HCT116 (cell line): Measurements from ENCODE around the gene SEC31B. TPM values are rescaled to one million over a fixed set of nuclear protein-coding genes. Genes with fewer than 3 reads are reported as not detected.
A peak's percentile ranks its signal among the peaks of the same experiment; 100 is the strongest.

Experiments used
- ATAC-seq: fragments of 200-7000 bp; cut with Tn5 transposase; 2 replicates; pipeline ENCODE4 v1.9.1; 2020; ENCODE audit warnings: mild to moderate bottlenecking, moderate library complexity
- BruUV-seq: library from RNA; stranded (reverse); fragments of 400-500 nt; replicated peaks from 2 replicates; lab custom pipeline; 2021; lab: Mats Ljungman, UMichigan
- CTCF ChIA-PET: fragments of 300-600 bp; sonication (Branson Sonifier 250); formaldehyde crosslinking; loops from one replicate; lab custom pipeline; 2021; ENCODE audit warnings: antibody characterized with exemption; lab: Charles Lee
- POLR2A ChIA-PET: fragments of 300-600, 350-600 bp; sonication (Branson Sonifier 250); formaldehyde crosslinking; loops from one replicate; lab custom pipeline; 2021; ENCODE audit warnings: antibody characterized with exemption; lab: Charles Lee
- RAD21 ChIA-PET, 2 experiments: fragments of 300-600 bp; sonication (Branson Sonifier 250); formaldehyde crosslinking; loops; one replicate each; lab custom pipeline; 2023; ENCODE audit warnings: low total read pairs in 2 of 2; ENCODE audit not compliant: uncharacterized antibody in 2 of 2, unreplicated experiment in 2 of 2, low non-redundant PET in 1 of 2; lab: Charles Lee
- DNase-seq: peaks from one replicate; pipeline ENCODE4 v3.0.0-alpha.2; 2010; ENCODE audit warnings: low read depth, low spot score
- H2AFZ ChIP-seq: fragments of 200-600 bp; shearing (Covaris generic), sonication (generic); 2 replicates; pipeline ENCODE4 v1.6.1; 2017; ENCODE audit warnings: low read depth, mixed run types, mixed read lengths, antibody characterized with exemption, low read length; ENCODE audit not compliant: poor library complexity, severe bottlenecking
- H3K27ac ChIP-seq: 2 replicates; pipeline ENCODE4 v1.5.1; 2012; ENCODE audit warnings: low read depth, low read length
- H3K27me3 ChIP-seq: fragments of 200-600 bp; sonication (generic); 2 replicates; pipeline ENCODE4 v1.6.1; 2016; ENCODE audit warnings: mixed run types, low read length, mixed read lengths; ENCODE audit not compliant: insufficient read depth
- H3K36me3 ChIP-seq, 2 experiments: fragments of 200-500 bp in 1 of 2; fragments of 200-600 bp in 1 of 2; sonication (Bioruptor generic) in 1 of 2; sonication (generic) in 1 of 2; 2 replicates each; pipeline versions ENCODE4 v1.5.1 to v1.6.1; 2014 to 2016; ENCODE audit warnings: low read length in 2 of 2, inconsistent platforms in 1 of 2, mixed read lengths in 1 of 2, mixed run types in 1 of 2; ENCODE audit not compliant: insufficient read depth in 2 of 2, control insufficient read depth in 1 of 2
- H3K4me1 ChIP-seq, 2 experiments: fragments of 200-600 bp in 1 of 2; sonication (generic) in 1 of 2; 2 replicates each; pipeline versions ENCODE4 v1.5.1 to v1.6.1; 2012 to 2017; ENCODE audit warnings: low read length in 2 of 2, inconsistent platforms in 1 of 2, mild to moderate bottlenecking in 1 of 2, mixed read lengths in 1 of 2, mixed run types in 1 of 2, moderate library complexity in 1 of 2; ENCODE audit not compliant: insufficient read depth in 2 of 2, control insufficient read depth in 1 of 2
- H3K4me2 ChIP-seq: fragments of 200-600 bp; sonication (generic); 2 replicates; pipeline ENCODE4 v1.6.1; 2017; ENCODE audit warnings: mixed run types, low read length, mixed read lengths
- H3K4me3 ChIP-seq, 2 experiments: fragments of 200-600 bp in 1 of 2; sonication (generic) in 1 of 2; replicated peaks in 1 of 2; 2 replicates each; pipeline ENCODE4 v1.5.1; 2011 to 2016; ENCODE audit warnings: low read length in 2 of 2, control low read depth in 1 of 2, low read depth in 1 of 2, mild to moderate bottlenecking in 1 of 2, mixed read lengths in 1 of 2, mixed run types in 1 of 2
- H3K79me2 ChIP-seq: fragments of 200-600 bp; sonication (generic); 2 replicates; pipeline ENCODE4 v1.6.1; 2017; ENCODE audit warnings: mild to moderate bottlenecking, mixed run types, low read length, moderate library complexity, mixed read lengths; ENCODE audit not compliant: insufficient read depth
- H3K9ac ChIP-seq: fragments of 200-600 bp; sonication (generic); 2 replicates; pipeline ENCODE4 v1.6.1; 2016; ENCODE audit warnings: low read length, mixed read lengths
- H3K9me2 ChIP-seq: fragments of 200-600 bp; sonication (generic), shearing (Covaris generic); 2 replicates; pipeline ENCODE4 v1.6.1; 2017; ENCODE audit warnings: mixed run types, mild to moderate bottlenecking, moderate library complexity; ENCODE audit not compliant: insufficient read depth
- H3K9me3 ChIP-seq, 2 experiments: fragments of 200-500 bp in 1 of 2; fragments of 200-600 bp in 1 of 2; sonication (Bioruptor generic) in 1 of 2; sonication (generic) in 1 of 2; 2 replicates each; pipeline ENCODE4 v1.6.1; 2014 to 2017; ENCODE audit warnings: low read length in 2 of 2, mixed read lengths in 2 of 2, inconsistent platforms in 1 of 2, low read depth in 1 of 2, mild to moderate bottlenecking in 1 of 2, mixed run types in 1 of 2, moderate library complexity in 1 of 2; ENCODE audit not compliant: control insufficient read depth in 1 of 2, insufficient read depth in 1 of 2
- H4K20me1 ChIP-seq: fragments of 200-600 bp; sonication (generic), shearing (Covaris generic); 2 replicates; pipeline ENCODE4 v1.6.1; 2017; ENCODE audit warnings: mixed run types, mild to moderate bottlenecking, moderate library complexity; ENCODE audit not compliant: insufficient read depth
- CBX3 ChIP-seq: IDR thresholded peaks from 2 replicates; pipeline ENCODE4 v1.6.1; 2012; ENCODE audit warnings: low read depth
- EGR1 ChIP-seq: IDR thresholded peaks from 2 replicates; pipeline ENCODE4 v1.6.1; 2012; ENCODE audit warnings: low read depth
- EZH2 ChIP-seq: fragments of 200-600 bp; sonication (generic); IDR thresholded peaks from 2 replicates; pipeline ENCODE4 v1.6.1; 2017; ENCODE audit warnings: antibody characterized with exemption, mixed run types
- EZH2phosphoT487 ChIP-seq: fragments of 200-600 bp; IDR thresholded peaks from 2 replicates; pipeline ENCODE4 v1.6.1; 2018; ENCODE audit warnings: antibody characterized with exemption, borderline replicate concordance
- FOSL1 ChIP-seq: IDR thresholded peaks from 2 replicates; pipeline ENCODE4 v1.6.1; 2012; ENCODE audit warnings: low read depth
- POLR2A ChIP-seq: IDR thresholded peaks from 2 replicates; pipeline ENCODE4 v1.7.0; 2011; ENCODE audit warnings: borderline replicate concordance; ENCODE audit not compliant: insufficient read depth, insufficient read length; ENCODE audit errors: extremely low read depth
- RAD21 ChIP-seq: IDR thresholded peaks from 2 replicates; pipeline ENCODE4 v1.6.1; 2012; ENCODE audit warnings: low read depth, mild to moderate bottlenecking
- SRF ChIP-seq: IDR thresholded peaks from 2 replicates; pipeline ENCODE4 v1.6.1; 2012; ENCODE audit warnings: low read depth
- YY1 ChIP-seq: IDR thresholded peaks from 2 replicates; pipeline ENCODE4 v1.6.1; 2011; ENCODE audit warnings: low read length, low read depth, moderate library complexity, mild to moderate bottlenecking; ENCODE audit not compliant: insufficient replicate concordance; ENCODE audit errors: extremely low read depth
- intact Hi-C: fragments of 100-400 bp; cut with micrococcal nuclease; formaldehyde crosslinking; loops from 2 replicates; pipeline ENCODE4 v1.10.0; 2022
- total RNA-seq: library from RNA; stranded (reverse); gene quantifications from one replicate; pipeline ENCODE4 v1.2.1, GENCODE V29; 2021; ENCODE audit not compliant: unreplicated experiment
- TF ChIP-seq, protein P1 (sequence below), 3 experiments: fragments of 200-600 bp in 1 of 3; sonication (generic) in 1 of 3; IDR thresholded peaks in 2 of 3; conservative IDR thresholded peaks in 1 of 3; 2 replicates each; pipeline ENCODE4 v1.5.1; 2012 to 2017; ENCODE audit warnings: low read depth in 2 of 3, low read length in 2 of 3, antibody characterized with exemption in 1 of 3, borderline replicate concordance in 1 of 3, control low read depth in 1 of 3, mild to moderate bottlenecking in 1 of 3, mixed read lengths in 1 of 3, mixed run types in 1 of 3, moderate library complexity in 1 of 3; ENCODE audit not compliant: insufficient read depth in 1 of 3
- TF ChIP-seq, protein P2 (sequence below): IDR thresholded peaks from 2 replicates; pipeline ENCODE4 v1.6.1; 2011; ENCODE audit warnings: mild to moderate bottlenecking, low read length, moderate library complexity; ENCODE audit not compliant: insufficient replicate concordance; ENCODE audit errors: extremely low read depth
- TF ChIP-seq, protein P3 (sequence below): IDR thresholded peaks from 2 replicates; pipeline ENCODE4 v1.6.1; 2012; ENCODE audit warnings: low read depth

SEC31B gene
- total RNA-seq, 1 experiment from 2014 or later: 30.9 TPM

DNA sequence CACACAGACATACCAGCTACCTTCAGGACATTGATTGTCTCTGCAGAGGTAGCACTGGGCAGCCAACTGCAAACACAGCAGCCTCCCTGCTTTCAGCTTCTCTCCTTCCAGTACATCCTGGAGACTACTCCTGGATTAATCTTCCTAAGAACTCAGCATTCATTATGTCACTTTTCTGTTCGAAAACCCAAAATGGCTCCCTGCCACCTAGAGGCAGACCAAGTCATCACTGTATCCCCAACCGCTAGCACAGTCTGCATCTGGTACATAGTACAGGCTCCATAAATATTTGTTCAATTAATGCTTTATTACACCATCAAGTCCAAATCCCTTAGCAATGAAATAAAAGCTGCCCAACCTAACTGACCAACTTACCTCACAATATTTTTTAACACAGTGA is 5.0 kb upstream of the SEC31B start:
- Histone ChIP-seq H2AFZ (no peak overlapping the region), H3K4me1 (peaks cover 7 to 10% of the 10 kb centered on the region in 2 experiments; a peak in 3 of 4 replicates)
- ChIA-PET CTCF (interaction anchor here (1.4 kb wide), 1 partner anchor 354 kb away, joined by 4 read pairs; no protein-coding TSS in a partner anchor), POLR2A (no interaction called here)
- TF ChIP-seq, protein P1, sequence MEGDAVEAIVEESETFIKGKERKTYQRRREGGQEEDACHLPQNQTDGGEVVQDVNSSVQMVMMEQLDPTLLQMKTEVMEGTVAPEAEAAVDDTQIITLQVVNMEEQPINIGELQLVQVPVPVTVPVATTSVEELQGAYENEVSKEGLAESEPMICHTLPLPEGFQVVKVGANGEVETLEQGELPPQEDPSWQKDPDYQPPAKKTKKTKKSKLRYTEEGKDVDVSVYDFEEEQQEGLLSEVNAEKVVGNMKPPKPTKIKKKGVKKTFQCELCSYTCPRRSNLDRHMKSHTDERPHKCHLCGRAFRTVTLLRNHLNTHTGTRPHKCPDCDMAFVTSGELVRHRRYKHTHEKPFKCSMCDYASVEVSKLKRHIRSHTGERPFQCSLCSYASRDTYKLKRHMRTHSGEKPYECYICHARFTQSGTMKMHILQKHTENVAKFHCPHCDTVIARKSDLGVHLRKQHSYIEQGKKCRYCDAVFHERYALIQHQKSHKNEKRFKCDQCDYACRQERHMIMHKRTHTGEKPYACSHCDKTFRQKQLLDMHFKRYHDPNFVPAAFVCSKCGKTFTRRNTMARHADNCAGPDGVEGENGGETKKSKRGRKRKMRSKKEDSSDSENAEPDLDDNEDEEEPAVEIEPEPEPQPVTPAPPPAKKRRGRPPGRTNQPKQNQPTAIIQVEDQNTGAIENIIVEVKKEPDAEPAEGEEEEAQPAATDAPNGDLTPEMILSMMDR (IDR thresholded peaks at IDR 0.05 in 2 of 3, conservative IDR thresholded peaks at IDR 0.05 in 1 of 3; ENCODE audit: borderline replicate concordance in 1 of 3, insufficient read depth in 1 of 3, low read depth in 2 of 3, low read length in 2 of 3): peak in 2 of 3 experiments; percentile 24 to 45; a peak in 3 of 6 replicates
- no peak for TF ChIP-seq EGR1
- TF ChIP-seq POLR2A: no peak
- TF ChIP-seq YY1: no peak
- TF ChIP-seq, all 23 proteins: peak for 1
- Histone ChIP-seq H3K36me3 (peaks cover 42% of the 10 kb centered on the region in 2 experiments), H3K27me3 (no peaks in the 10 kb centered on the region), H3K9ac (no peak overlapping the region), H3K27ac (no peak overlapping the region), H3K9me2 (no peaks in the 10 kb centered on the region), H3K79me2 (peaks cover 39% of the 10 kb centered on the region), H3K9me3 (no peaks in the 10 kb centered on the region), H3K4me2 (no peak overlapping the region), H3K4me3 (no peak overlapping the region), H4K20me1 (no peaks in the 10 kb centered on the region)
- intact Hi-C loops: no loop called here
- DNase-seq: no peak
- RAD21 ChIA-PET: no interaction called here
- BruUV-seq: no TSS peak
- peak; percentile 27; the same call in 1 of the 2 replicates for ATAC-seq

DNA sequence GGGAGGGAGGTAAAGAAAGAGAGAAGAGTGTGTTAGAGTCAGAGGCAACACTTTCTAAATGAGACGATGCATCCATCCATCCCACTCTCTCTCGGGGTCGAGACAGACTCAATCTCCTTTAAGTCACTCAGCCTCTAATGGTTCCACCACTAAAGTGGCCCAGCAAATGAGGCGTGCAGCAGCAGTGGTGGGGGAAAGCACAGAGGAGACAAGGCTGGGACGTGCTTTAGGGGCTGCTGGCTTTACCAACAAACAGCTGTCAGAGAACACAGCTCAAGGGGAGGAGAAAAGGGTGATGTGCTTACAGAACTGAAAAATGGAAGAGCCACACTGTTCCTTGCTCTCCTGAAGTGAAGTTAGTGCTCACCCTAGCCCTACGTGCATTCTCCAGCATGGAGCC is 4.5 kb upstream of the SEC31B start:
- Histone ChIP-seq H3K4me2 (no peak overlapping the region), H3K4me1 (peaks cover 7 to 10% of the 10 kb centered on the region in 2 experiments; a peak in 3 of 4 replicates), H3K27me3 (no peaks in the 10 kb centered on the region), H3K36me3 (peaks cover 42% of the 10 kb centered on the region in 2 experiments), H2AFZ (no peak overlapping the region), H3K9ac (no peak overlapping the region), H3K27ac (no peak overlapping the region), H3K9me2 (no peaks in the 10 kb centered on the region), H3K4me3 (no peak overlapping the region), H3K9me3 (no peaks in the 10 kb centered on the region), H4K20me1 (no peaks in the 10 kb centered on the region), H3K79me2 (peaks cover 35% of the 10 kb centered on the region)
- no TSS peak for BruUV-seq
- ChIA-PET RAD21 (no interaction called here), POLR2A (no interaction called here), CTCF (interaction anchor here (1.4 kb wide), 1 partner anchor 354 kb away, joined by 4 read pairs; no protein-coding TSS in a partner anchor)
- DNase-seq (no peak), ATAC-seq (no peak)
- intact Hi-C loops: no loop called here
- TF ChIP-seq CBX3: no peak
- TF ChIP-seq FOSL1: no peak
- TF ChIP-seq, protein P2, sequence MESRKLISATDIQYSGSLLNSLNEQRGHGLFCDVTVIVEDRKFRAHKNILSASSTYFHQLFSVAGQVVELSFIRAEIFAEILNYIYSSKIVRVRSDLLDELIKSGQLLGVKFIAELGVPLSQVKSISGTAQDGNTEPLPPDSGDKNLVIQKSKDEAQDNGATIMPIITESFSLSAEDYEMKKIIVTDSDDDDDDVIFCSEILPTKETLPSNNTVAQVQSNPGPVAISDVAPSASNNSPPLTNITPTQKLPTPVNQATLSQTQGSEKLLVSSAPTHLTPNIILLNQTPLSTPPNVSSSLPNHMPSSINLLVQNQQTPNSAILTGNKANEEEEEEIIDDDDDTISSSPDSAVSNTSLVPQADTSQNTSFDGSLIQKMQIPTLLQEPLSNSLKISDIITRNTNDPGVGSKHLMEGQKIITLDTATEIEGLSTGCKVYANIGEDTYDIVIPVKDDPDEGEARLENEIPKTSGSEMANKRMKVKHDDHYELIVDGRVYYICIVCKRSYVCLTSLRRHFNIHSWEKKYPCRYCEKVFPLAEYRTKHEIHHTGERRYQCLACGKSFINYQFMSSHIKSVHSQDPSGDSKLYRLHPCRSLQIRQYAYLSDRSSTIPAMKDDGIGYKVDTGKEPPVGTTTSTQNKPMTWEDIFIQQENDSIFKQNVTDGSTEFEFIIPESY: no peak
- TF ChIP-seq EGR1: no peak
- TF ChIP-seq, protein P3, sequence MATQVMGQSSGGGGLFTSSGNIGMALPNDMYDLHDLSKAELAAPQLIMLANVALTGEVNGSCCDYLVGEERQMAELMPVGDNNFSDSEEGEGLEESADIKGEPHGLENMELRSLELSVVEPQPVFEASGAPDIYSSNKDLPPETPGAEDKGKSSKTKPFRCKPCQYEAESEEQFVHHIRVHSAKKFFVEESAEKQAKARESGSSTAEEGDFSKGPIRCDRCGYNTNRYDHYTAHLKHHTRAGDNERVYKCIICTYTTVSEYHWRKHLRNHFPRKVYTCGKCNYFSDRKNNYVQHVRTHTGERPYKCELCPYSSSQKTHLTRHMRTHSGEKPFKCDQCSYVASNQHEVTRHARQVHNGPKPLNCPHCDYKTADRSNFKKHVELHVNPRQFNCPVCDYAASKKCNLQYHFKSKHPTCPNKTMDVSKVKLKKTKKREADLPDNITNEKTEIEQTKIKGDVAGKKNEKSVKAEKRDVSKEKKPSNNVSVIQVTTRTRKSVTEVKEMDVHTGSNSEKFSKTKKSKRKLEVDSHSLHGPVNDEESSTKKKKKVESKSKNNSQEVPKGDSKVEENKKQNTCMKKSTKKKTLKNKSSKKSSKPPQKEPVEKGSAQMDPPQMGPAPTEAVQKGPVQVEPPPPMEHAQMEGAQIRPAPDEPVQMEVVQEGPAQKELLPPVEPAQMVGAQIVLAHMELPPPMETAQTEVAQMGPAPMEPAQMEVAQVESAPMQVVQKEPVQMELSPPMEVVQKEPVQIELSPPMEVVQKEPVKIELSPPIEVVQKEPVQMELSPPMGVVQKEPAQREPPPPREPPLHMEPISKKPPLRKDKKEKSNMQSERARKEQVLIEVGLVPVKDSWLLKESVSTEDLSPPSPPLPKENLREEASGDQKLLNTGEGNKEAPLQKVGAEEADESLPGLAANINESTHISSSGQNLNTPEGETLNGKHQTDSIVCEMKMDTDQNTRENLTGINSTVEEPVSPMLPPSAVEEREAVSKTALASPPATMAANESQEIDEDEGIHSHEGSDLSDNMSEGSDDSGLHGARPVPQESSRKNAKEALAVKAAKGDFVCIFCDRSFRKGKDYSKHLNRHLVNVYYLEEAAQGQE: no peak
- no peak for TF ChIP-seq SRF
- TF ChIP-seq RAD21: no peak
- no peak for TF ChIP-seq EZH2phosphoT487
- TF ChIP-seq EZH2: no peak
- TF ChIP-seq YY1: no peak
